ENCODE measurements around the gene PCDHGA8. TPM values are rescaled to one million over a fixed set of nuclear protein-coding genes. Genes with fewer than 3 reads are reported as not detected.

The PCDHGA8 gene
- total RNA-seq, 2 experiments from 2014 or later: not detected

DNA sequence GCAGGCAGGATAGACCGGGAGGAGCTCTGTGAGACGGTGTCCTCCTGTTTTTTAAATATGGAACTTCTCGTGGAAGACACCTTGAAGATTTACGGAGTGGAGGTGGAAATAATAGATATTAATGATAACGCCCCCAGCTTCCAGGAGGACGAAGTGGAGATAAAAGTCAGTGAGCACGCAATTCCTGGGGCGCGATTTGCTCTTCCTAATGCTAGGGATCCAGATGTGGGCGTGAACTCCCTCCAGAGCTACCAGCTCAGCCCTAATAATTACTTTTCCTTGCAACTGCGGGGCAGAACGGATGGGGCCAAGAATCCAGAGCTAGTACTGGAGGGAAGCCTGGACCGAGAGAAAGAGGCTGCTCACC, 29.0 kb downstream of the PCDHGA8 start:
- intact Hi-C loops (cut with DNase I, micrococcal nuclease): no loop called here
- Mint-ChIP-seq H3K9me3 (peaks cover 24% of the 10 kb centered on the region), H3K4me1 (ENCODE audit: low read depth) (peaks cover 6% of the 10 kb centered on the region), H3K36me3 (ENCODE audit: low read depth) (peaks cover 44% of the 10 kb centered on the region), H3K27ac (no peak overlapping the region), H3K4me3 (peak overlapping the region; percentile 23), H3K27me3 (peaks cover 89% of the 10 kb centered on the region)
- Histone ChIP-seq H3K4me1 (ENCODE audit: insufficient read depth, low read length) (peaks cover 11% of the 10 kb centered on the region), H3K27me3 (ENCODE audit: control insufficient read depth in 1 of 2, insufficient read depth in 2 of 2, low read length in 2 of 2) (peaks cover 62 to 92% of the 10 kb centered on the region in 2 experiments), H3K36me3 (ENCODE audit: insufficient read depth, low read length) (no peaks in the 10 kb centered on the region), H3K27ac (ENCODE audit: low read depth in 1 of 2, low read length in 2 of 2) (no peak overlapping the region), H3K9me3 (ENCODE audit: control insufficient read depth in 1 of 2, insufficient read depth in 1 of 2, low read length in 2 of 2) (peaks cover 55 to 61% of the 10 kb centered on the region in 2 experiments), H3K4me3 (ENCODE audit: low read length) (peak overlapping the region; percentile 11)
- TF ChIP-seq, protein P1, sequence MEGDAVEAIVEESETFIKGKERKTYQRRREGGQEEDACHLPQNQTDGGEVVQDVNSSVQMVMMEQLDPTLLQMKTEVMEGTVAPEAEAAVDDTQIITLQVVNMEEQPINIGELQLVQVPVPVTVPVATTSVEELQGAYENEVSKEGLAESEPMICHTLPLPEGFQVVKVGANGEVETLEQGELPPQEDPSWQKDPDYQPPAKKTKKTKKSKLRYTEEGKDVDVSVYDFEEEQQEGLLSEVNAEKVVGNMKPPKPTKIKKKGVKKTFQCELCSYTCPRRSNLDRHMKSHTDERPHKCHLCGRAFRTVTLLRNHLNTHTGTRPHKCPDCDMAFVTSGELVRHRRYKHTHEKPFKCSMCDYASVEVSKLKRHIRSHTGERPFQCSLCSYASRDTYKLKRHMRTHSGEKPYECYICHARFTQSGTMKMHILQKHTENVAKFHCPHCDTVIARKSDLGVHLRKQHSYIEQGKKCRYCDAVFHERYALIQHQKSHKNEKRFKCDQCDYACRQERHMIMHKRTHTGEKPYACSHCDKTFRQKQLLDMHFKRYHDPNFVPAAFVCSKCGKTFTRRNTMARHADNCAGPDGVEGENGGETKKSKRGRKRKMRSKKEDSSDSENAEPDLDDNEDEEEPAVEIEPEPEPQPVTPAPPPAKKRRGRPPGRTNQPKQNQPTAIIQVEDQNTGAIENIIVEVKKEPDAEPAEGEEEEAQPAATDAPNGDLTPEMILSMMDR (IDR thresholded peaks at IDR 0.05): no peak
- POLR2A ChIA-PET: interaction anchor here (0.9 kb wide), 1 partner anchor 92 kb away, joined by 3 read pairs; no protein-coding TSS in a partner anchor
- no peak for DNase-seq
- ATAC-seq (ENCODE audit: poor library complexity): no peak
- CTCF ChIA-PET: interaction anchor here (0.6 to 2.4 kb wide), 6 partner anchors 9 to 143 kb away, joined by 3 to 9 read pairs (median 6); partner anchors contain the start of genes PCDHGA10, PCDHGA5 and PCDHGB6

DNA sequence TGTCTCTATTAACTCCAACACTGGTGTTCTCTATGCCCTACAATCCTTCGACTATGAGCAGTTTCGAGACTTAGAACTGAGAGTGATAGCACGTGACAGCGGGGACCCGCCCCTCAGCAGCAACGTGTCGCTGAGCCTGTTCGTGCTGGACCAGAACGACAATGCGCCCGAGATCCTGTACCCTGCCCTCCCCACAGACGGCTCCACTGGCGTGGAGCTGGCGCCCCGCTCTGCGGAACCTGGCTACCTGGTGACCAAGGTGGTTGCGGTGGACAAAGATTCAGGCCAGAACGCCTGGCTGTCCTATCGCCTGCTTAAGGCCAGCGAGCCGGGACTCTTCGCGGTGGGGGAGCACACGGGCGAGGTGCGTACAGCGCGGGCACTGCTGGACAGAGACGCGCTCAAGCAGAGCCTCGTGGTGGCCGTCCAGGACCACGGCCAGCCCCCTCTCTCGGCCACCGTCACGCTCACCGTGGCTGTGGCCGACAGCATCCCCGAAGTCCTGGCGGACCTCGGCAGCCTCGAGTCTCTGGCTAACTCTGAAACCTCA, 30.4 kb downstream of the PCDHGA8 start:
- H3K4me3 ChIP-seq (ENCODE audit: low read length): no peak overlapping the region
- H3K4me1 ChIP-seq (ENCODE audit: insufficient read depth, low read length): peaks cover 7% of the 10 kb centered on the region
- H3K27ac ChIP-seq (ENCODE audit: low read depth in 1 of 2, low read length in 2 of 2): no peak overlapping the region
- TF ChIP-seq, protein P1 (IDR thresholded peaks at IDR 0.05): no peak
- H3K36me3 Mint-ChIP-seq (ENCODE audit: low read depth): peaks cover 39% of the 10 kb centered on the region
- H3K4me1 Mint-ChIP-seq (ENCODE audit: low read depth): peaks cover 6% of the 10 kb centered on the region
- H3K4me3 Mint-ChIP-seq: no peak overlapping the region
- ATAC-seq (ENCODE audit: poor library complexity): no peak
- H3K36me3 ChIP-seq (ENCODE audit: insufficient read depth, low read length): no peaks in the 10 kb centered on the region
- H3K27ac Mint-ChIP-seq: no peak overlapping the region
- H3K27me3 ChIP-seq (ENCODE audit: control insufficient read depth in 1 of 2, insufficient read depth in 2 of 2, low read length in 2 of 2): peaks cover 70 to 92% of the 10 kb centered on the region in 2 experiments
- intact Hi-C loops (cut with DNase I, micrococcal nuclease): no loop called here
- H3K9me3 Mint-ChIP-seq: peaks cover 23% of the 10 kb centered on the region
- DNase-seq: no peak
- CTCF ChIA-PET: no interaction called here
- POLR2A ChIA-PET: no interaction called here
- H3K27me3 Mint-ChIP-seq: peaks cover 88% of the 10 kb centered on the region
- H3K9me3 ChIP-seq (ENCODE audit: control insufficient read depth in 1 of 2, insufficient read depth in 1 of 2, low read length in 2 of 2): peaks cover 56 to 67% of the 10 kb centered on the region in 2 experiments

DNA sequence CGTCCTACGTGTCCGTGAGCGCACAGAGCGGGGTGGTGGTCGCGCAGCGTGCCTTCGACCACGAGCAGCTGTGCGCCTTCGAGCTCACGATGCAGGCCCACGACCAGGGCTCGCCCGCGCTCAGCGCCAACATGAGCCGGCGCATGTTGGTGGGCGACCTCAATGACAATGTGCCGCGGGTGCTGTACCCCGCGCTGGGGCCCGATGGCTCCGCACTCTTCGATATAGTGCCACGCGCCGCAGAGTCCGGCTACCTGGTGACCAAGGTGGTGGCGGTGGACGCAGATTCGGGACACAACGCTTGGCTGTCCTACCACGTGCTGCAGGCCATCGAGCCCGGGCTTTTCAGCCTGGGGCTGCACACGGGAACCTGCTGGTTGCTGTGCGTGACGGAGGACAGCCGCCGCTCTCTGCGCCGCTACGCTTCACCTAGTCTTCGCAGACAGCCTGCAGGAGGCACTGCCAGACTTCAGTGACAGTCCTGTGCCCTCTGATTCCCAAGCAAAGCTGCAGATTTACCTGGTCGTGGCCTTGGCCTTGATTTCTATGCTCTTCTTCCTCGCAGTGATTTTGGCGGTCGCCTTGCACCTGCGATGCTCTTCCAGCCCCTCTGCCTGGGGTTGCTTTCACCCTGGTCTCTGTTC, 35.5 kb downstream of the PCDHGA8 start:
- peaks cover 80% of the 10 kb centered on the region for H3K27me3 Mint-ChIP-seq
- H3K27ac Mint-ChIP-seq: no peak overlapping the region
- H3K4me3 ChIP-seq (ENCODE audit: low read length): no peak overlapping the region
- H3K27ac ChIP-seq (ENCODE audit: low read depth in 1 of 2, low read length in 2 of 2): no peak overlapping the region
- H3K4me3 Mint-ChIP-seq: no peak overlapping the region
- ATAC-seq (ENCODE audit: poor library complexity) (no peak), DNase-seq (no peak)
- H3K36me3 Mint-ChIP-seq (ENCODE audit: low read depth): peaks cover 32% of the 10 kb centered on the region
- H3K4me1 Mint-ChIP-seq (ENCODE audit: low read depth): peaks cover 8% of the 10 kb centered on the region
- H3K9me3 ChIP-seq (ENCODE audit: control insufficient read depth in 1 of 2, insufficient read depth in 1 of 2, low read length in 2 of 2): peaks cover 49 to 57% of the 10 kb centered on the region in 2 experiments
- H3K4me1 ChIP-seq (ENCODE audit: insufficient read depth, low read length): peaks cover 6% of the 10 kb centered on the region
- ChIA-PET CTCF (no interaction called here), POLR2A (no interaction called here)
- TF ChIP-seq, protein P1 (IDR thresholded peaks at IDR 0.05): no peak
- peaks cover 22% of the 10 kb centered on the region for H3K9me3 Mint-ChIP-seq
- H3K36me3 ChIP-seq (ENCODE audit: insufficient read depth, low read length): no peaks in the 10 kb centered on the region
- intact Hi-C loops (cut with DNase I, micrococcal nuclease): no loop called here
- peaks cover 64 to 83% of the 10 kb centered on the region in 2 experiments for H3K27me3 ChIP-seq (ENCODE audit: control insufficient read depth in 1 of 2, insufficient read depth in 2 of 2, low read length in 2 of 2)
